Type B pancreatic cell (in vitro differentiated cells): ENCODE data around the gene UBE2D2. TPM values are rescaled to one million over a fixed set of nuclear protein-coding genes. Genes with fewer than 3 reads are reported as not detected.

Experiments
- DNase-seq: peaks from one replicate; pipeline ENCODE4 v3.0.0; 2021; ENCODE audit warnings: mixed read lengths; ENCODE audit not compliant: unreplicated experiment; ENCODE audit errors: extremely low spot score
- H3K27ac Mint-ChIP-seq: 2 replicates; pipeline ENCODE4 v1.8.0; 2021; ENCODE audit warnings: mild to moderate bottlenecking, mixed read lengths
- H3K27me3 Mint-ChIP-seq: 2 replicates; pipeline ENCODE4 v1.8.0; 2021; ENCODE audit warnings: mixed read lengths
- H3K36me3 Mint-ChIP-seq: 2 replicates; pipeline ENCODE4 v1.8.0; 2021; ENCODE audit warnings: mixed read lengths
- H3K4me1 Mint-ChIP-seq: one replicate; pipeline ENCODE4 v1.8.0; 2021; ENCODE audit warnings: mixed read lengths; ENCODE audit not compliant: unreplicated experiment
- H3K4me3 Mint-ChIP-seq: 2 replicates; pipeline ENCODE4 v1.8.0; 2021; ENCODE audit warnings: mild to moderate bottlenecking, mixed read lengths
- H3K9me3 Mint-ChIP-seq: 2 replicates; pipeline ENCODE4 v1.8.0; 2021; ENCODE audit warnings: mixed read lengths
- total RNA-seq: library from RNA; stranded (reverse); gene quantifications from 2 replicates; pipeline ENCODE4 v1.2.1, GENCODE V29; 2021; ENCODE audit warnings: low replicate concordance
- TF ChIP-seq, protein P1 (sequence below): fragments of 200-600 bp; sonication (generic); conservative IDR thresholded peaks from 2 replicates; pipeline ENCODE4 v1.5.0; 2021; ENCODE audit warnings: antibody characterized with exemption, mild to moderate bottlenecking

UBE2D2 gene
- total RNA-seq, 1 donor from 2014 or later, result 140 TPM

DNA sequence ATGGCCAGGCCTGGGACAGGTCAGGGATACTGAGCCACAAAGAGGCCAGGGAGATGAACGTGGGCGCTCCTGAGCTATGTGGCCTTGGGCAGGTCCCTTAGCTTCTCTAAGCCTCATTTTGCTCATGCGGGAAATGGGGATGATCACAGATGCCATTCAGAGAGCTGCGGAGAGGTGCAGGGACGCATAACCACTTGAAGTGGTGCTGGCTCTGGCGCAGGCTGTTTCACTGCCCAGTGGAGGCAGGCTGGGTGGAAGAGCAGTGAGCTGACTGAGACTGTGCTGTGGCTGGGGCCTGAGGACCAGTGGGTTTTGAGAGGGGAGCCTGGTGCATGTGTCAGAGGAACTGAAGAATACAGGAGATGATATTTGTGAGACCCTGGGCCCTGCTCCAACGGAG is 105.4 kb downstream of the UBE2D2 start:
- H3K4me1 Mint-ChIP-seq, result peaks cover 40% of the 10 kb centered on the region
- TF ChIP-seq, protein P1, sequence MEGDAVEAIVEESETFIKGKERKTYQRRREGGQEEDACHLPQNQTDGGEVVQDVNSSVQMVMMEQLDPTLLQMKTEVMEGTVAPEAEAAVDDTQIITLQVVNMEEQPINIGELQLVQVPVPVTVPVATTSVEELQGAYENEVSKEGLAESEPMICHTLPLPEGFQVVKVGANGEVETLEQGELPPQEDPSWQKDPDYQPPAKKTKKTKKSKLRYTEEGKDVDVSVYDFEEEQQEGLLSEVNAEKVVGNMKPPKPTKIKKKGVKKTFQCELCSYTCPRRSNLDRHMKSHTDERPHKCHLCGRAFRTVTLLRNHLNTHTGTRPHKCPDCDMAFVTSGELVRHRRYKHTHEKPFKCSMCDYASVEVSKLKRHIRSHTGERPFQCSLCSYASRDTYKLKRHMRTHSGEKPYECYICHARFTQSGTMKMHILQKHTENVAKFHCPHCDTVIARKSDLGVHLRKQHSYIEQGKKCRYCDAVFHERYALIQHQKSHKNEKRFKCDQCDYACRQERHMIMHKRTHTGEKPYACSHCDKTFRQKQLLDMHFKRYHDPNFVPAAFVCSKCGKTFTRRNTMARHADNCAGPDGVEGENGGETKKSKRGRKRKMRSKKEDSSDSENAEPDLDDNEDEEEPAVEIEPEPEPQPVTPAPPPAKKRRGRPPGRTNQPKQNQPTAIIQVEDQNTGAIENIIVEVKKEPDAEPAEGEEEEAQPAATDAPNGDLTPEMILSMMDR, result no peak
- no peaks in the 10 kb centered on the region for H3K27me3 Mint-ChIP-seq
- no peak for DNase-seq
- H3K27ac Mint-ChIP-seq, result no peak overlapping the region
- H3K4me3 Mint-ChIP-seq, result peak overlapping the region; percentile 52
- no peaks in the 10 kb centered on the region for H3K9me3 Mint-ChIP-seq
- H3K36me3 Mint-ChIP-seq, result no peaks in the 10 kb centered on the region

DNA sequence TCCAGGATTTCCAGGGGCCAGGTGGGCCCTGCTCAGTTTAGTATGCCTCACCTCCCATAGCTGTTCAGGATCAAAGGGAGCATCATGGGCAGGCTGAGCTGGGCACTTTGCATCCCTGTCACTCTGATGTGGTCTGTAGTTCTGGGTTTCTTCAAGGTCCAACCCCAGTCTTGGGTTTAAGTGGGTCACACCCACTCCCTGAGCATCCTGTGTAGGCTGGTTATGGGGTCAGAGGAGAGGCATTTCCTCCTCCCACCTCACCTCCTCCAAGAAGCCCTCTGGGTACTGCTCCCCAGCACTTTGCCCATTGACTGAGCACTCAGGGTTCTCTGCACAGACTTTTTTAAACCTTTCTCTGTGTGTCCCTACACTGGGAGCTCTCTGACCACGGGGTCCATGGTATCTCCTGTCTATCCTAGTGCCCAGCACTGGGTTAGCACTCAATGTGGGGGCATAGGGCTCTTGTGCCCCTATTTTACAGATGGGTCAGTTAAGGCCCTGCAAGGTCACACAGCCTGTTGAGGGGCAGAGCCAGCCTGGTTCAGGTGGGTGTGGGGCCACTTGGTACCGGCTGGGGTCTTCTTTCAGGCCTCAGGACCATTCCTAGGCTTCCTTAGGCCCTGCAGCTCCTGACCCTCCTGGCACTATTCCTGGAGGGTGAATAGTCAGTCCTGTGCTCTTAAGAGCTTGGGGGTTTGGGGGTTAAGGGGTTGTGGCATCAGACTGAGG is 106.0 kb downstream of the UBE2D2 start:
- Mint-ChIP-seq H3K9me3 (no peaks in the 10 kb centered on the region), H3K27me3 (no peaks in the 10 kb centered on the region), H3K36me3 (no peaks in the 10 kb centered on the region), H3K27ac (peak overlapping the region; percentile 48), H3K4me3 (no peak overlapping the region), H3K4me1 (peaks cover 40% of the 10 kb centered on the region)
- TF ChIP-seq, protein P1, result no peak
- DNase-seq, result no peak

DNA sequence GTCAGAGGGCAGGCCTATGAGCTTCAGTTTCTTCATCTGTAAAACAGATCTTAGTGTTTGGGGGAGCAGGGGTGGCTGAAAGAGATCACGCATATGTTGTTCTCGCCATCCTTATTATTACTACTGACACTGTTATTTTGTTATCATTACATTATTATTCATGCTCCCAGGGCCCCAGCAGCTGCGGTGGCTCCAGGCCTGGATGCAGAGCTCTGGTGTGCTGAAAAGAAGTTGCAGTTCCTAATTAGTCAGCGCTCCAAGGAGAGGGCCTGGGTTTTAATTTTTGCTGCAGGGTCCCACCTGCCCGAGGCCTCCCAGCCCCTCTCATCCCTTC is 106.6 kb downstream of the UBE2D2 start:
- Mint-ChIP-seq H3K27me3 (no peaks in the 10 kb centered on the region), H3K4me1 (peaks cover 45% of the 10 kb centered on the region), H3K4me3 (no peak overlapping the region), H3K36me3 (no peaks in the 10 kb centered on the region), H3K9me3 (no peaks in the 10 kb centered on the region), H3K27ac (peak overlapping the region; percentile 48)
- no peak for DNase-seq
- TF ChIP-seq, protein P1, result no peak

DNA sequence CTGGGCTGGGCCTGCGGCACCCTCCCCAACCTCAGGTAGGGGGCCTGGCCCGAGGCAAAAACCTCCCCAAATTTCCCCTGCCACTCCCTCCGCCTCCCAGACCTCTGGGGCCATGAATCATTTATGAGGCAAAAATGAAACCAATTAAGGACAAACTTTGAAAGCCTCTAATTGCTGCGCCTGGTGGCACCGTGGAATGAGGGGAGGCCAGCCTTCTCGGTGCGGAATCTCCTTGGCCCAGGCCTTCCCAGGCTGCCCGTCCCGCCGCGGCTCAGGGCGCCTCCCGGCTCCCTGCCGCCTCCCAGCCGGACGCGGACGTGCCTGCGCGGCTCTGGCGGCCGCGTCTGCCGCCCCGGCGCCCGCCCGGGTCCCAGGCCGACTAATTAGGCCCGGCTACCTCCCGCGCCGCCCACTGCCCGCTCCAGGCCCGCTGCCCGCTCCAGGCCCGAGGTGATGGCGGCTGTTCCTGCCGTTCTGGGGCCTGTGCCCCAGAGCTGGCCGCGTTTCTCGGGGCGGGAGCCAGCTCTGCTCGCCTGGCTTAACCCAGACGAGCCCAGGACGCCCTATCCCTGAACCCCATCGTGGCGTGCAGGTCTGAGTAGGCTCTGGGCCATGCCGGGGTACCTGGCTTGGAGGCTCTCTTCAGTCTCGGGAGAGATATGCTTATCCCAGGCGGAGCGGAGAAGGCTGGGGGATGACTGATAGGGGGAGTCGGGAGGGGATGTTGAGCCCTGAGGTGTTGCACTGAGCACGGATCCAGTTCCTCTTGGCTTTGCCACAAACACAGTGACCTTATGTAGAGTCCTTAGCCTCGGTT is 107.1 kb downstream of the UBE2D2 start:
- H3K27me3 Mint-ChIP-seq, result no peaks in the 10 kb centered on the region
- TF ChIP-seq, protein P1, result no peak
- peak overlapping the region; percentile 48 for H3K27ac Mint-ChIP-seq
- no peaks in the 10 kb centered on the region for H3K36me3 Mint-ChIP-seq
- no peak for DNase-seq
- H3K4me3 Mint-ChIP-seq, result peak overlapping the region; percentile 47
- H3K9me3 Mint-ChIP-seq, result no peaks in the 10 kb centered on the region
- peaks cover 46% of the 10 kb centered on the region for H3K4me1 Mint-ChIP-seq

DNA sequence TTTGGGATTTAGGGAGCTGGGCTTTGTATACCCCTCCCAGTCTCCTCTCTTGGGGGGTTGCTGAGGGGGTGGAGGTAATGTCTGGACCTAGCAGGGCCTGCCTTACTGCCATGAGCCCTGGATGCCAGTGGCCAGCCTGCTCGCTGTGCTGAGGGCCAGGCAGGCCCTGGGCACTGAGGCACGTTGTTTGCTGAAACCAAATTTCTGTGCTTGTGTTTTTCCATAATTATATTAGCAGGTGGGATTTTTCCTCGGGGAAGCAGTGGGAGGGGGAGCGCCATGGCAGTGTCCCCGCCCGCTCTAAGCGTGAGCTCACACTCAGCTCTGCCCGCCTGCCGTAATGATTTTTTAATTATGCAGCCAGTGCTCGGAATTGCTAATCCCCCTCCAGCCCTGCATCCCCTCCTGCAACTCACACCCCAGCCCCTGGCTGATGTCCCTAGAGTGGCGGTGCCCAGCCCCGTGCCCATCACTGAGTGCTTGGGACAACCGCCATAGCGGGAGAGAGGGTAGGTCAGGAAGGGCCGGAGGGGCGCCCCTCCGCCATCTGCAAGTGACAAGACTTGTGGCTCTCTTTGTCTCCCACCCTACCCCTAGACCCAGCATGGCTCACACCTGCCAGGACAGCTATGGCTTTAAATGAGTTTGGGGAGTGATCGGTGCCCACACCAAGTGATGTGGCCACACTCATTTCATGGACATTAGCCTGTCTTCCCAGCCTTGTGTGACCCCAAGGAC is 108.0 kb downstream of the UBE2D2 start:
- Mint-ChIP-seq H3K27ac (peak overlapping the region; percentile 73), H3K4me1 (peaks cover 42% of the 10 kb centered on the region), H3K27me3 (no peaks in the 10 kb centered on the region), H3K36me3 (no peaks in the 10 kb centered on the region), H3K4me3 (peak overlapping the region; percentile 68), H3K9me3 (no peaks in the 10 kb centered on the region)
- no peak for DNase-seq
- TF ChIP-seq, protein P1, result no peak
